ENCODE results near the gene CDH23. TPM values are rescaled to one million over a fixed set of nuclear protein-coding genes. Genes with fewer than 3 reads are reported as not detected.

The CDH23 gene
- total RNA-seq, 1 experiment from 2014 or later, result not detected

GRCh38 chr10:71568896-71569492 is 172.3 kb downstream of the CDH23 start:
- ChIA-PET CTCF (interaction anchor here (0.5 kb wide), 1 partner anchor 328 kb away, joined by 4 read pairs; no protein-coding TSS in a partner anchor), POLR2A (ENCODE audit: unreplicated experiment) (no interaction called here)
- Histone ChIP-seq H3F3A (ENCODE audit: low read length, unreplicated experiment) (no peaks in the 10 kb centered on the region), H3K4me2 (ENCODE audit: low read length) (no peak overlapping the region), H3K4me1 (ENCODE audit: insufficient read depth, low read length) (no peaks in the 10 kb centered on the region), H3K9me2 (replicated peaks; ENCODE audit: low read length) (no peaks in the 10 kb centered on the region), H3K27ac (ENCODE audit: low read length) (no peak overlapping the region), H3K27me3 (ENCODE audit: low read length) (no peaks in the 10 kb centered on the region), H3K4me3 (ENCODE audit: low read length) (no peak overlapping the region), H3K79me2 (ENCODE audit: low read length) (no peaks in the 10 kb centered on the region), H3K9me3 (ENCODE audit: low read length) (no peaks in the 10 kb centered on the region), H3K9ac (ENCODE audit: low read length) (no peak overlapping the region), H2AFZ (ENCODE audit: low read length) (no peak overlapping the region), H3K36me3 (ENCODE audit: low read depth, low read length) (no peaks in the 10 kb centered on the region; the same call in 1 of the 2 replicates), H4K20me1 (ENCODE audit: low read length) (no peaks in the 10 kb centered on the region)
- intact Hi-C loops (cut with micrococcal nuclease), result loop anchor here (10.0 kb wide), 1 partner anchor 184 kb away; no protein-coding TSS in a partner anchor
- DNase-seq (no peak), ATAC-seq (no peak)
- TF ChIP-seq CTCF (conservative IDR thresholded peaks at IDR 0.05; ENCODE audit: low read depth, low read length) (no peak), EZH2 (IDR thresholded peaks at IDR 0.05; ENCODE audit: low read length, unreplicated experiment) (no peak), EZH2phosphoT487 (IDR thresholded peaks at IDR 0.05; ENCODE audit: borderline replicate concordance, low read length) (no peak)
- no TSS peak for BruUV-seq (replicated peaks)

- Histone ChIP-seq H3K27ac (ENCODE audit: low read length) (no peak overlapping the region), H3K9ac (ENCODE audit: low read length) (no peak overlapping the region), H3K4me3 (ENCODE audit: low read length) (no peak overlapping the region), H3K4me2 (ENCODE audit: low read length) (no peak overlapping the region), H3K4me1 (ENCODE audit: insufficient read depth, low read length) (no peaks in the 10 kb centered on the region), H3K9me3 (ENCODE audit: low read length) (no peaks in the 10 kb centered on the region), H3F3A (ENCODE audit: low read length, unreplicated experiment) (no peaks in the 10 kb centered on the region), H4K20me1 (ENCODE audit: low read length) (no peaks in the 10 kb centered on the region), H3K79me2 (ENCODE audit: low read length) (no peaks in the 10 kb centered on the region), H3K27me3 (ENCODE audit: low read length) (no peaks in the 10 kb centered on the region), H2AFZ (ENCODE audit: low read length) (no peak overlapping the region), H3K36me3 (ENCODE audit: low read depth, low read length) (no peaks in the 10 kb centered on the region; the same call in 1 of the 2 replicates), H3K9me2 (replicated peaks; ENCODE audit: low read length) (no peaks in the 10 kb centered on the region)
- 0 out of 2 replicates have a peak, but pooled peaks have one; percentile 53 for ATAC-seq
- peak; percentile 69 for DNase-seq
- ChIA-PET CTCF (no interaction called here), POLR2A (ENCODE audit: unreplicated experiment) (interaction anchor here (0.6 kb wide), 1 partner anchor 52 kb away, joined by 4 read pairs; no protein-coding TSS in a partner anchor)
- intact Hi-C loops (cut with micrococcal nuclease), result loop anchor here (1.0 to 10.0 kb wide), 2 partner anchors 185 to 256 kb away; no protein-coding TSS in a partner anchor
- TF ChIP-seq EZH2 (IDR thresholded peaks at IDR 0.05; ENCODE audit: low read length, unreplicated experiment) (no peak), CTCF (conservative IDR thresholded peaks at IDR 0.05; ENCODE audit: low read depth, low read length) (peak; percentile 78)
- no TSS peak for BruUV-seq (replicated peaks)
Observed at GRCh38 chr10:71569775-71570588, 173.3 kb downstream of the CDH23 start.
